Skeletal muscle satellite cell (primary cell): ENCODE measurements around the gene SCARB1.

Experiments
- H3K27me3 ChIP-seq: 2 replicates; pipeline ENCODE4 v1.7.0; 2013; ENCODE audit warnings: low read length; ENCODE audit not compliant: control insufficient read depth, insufficient read depth
- H3K36me3 ChIP-seq: 2 replicates; pipeline ENCODE4 v1.7.0; 2013; ENCODE audit warnings: mild to moderate bottlenecking, control low read depth, low read length; ENCODE audit not compliant: insufficient read depth
- H3K4me1 ChIP-seq: 2 replicates; pipeline ENCODE4 v1.7.0; 2013; ENCODE audit warnings: low read length; ENCODE audit not compliant: control insufficient read depth, insufficient read depth
- H3K4me2 ChIP-seq: 2 replicates; pipeline ENCODE4 v1.7.0; 2013; ENCODE audit warnings: mild to moderate bottlenecking, low read length
- H3K4me3 ChIP-seq: 2 replicates; pipeline ENCODE4 v1.7.0; 2013; ENCODE audit warnings: low read length
- H3K9ac ChIP-seq: 2 replicates; pipeline ENCODE4 v1.7.0; 2013; ENCODE audit warnings: mild to moderate bottlenecking, low read depth, low read length, moderate library complexity
- H3K9me3 ChIP-seq: replicated peaks from 2 replicates; pipeline ENCODE4 v1.7.0; 2013; ENCODE audit warnings: mild to moderate bottlenecking, control low read depth, low read length

SCARB1 gene

DNA sequence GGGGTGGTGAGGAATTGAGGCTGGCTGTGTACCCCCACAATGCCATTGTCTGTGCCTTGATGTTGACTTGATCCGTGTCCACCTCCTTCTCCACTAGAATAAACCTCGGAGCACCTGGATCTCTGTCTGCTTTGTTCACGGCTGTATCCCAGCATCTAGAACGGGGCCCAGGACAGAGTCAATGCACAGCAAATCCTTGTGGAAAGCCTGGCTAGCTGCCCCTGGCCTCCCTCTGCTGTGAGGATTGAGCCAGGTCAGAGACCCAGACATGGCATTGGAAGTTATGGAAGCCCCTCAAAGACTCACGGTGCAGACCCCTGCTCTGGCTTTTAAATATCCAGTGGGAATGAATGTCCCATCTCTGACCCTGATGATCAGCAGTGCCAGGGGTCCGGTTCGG, 109.2 kb downstream of the SCARB1 start:
- H3K4me1 ChIP-seq, result peaks cover 31% of the 10 kb centered on the region
- peaks cover 24% of the 10 kb centered on the region for H3K27me3 ChIP-seq

DNA sequence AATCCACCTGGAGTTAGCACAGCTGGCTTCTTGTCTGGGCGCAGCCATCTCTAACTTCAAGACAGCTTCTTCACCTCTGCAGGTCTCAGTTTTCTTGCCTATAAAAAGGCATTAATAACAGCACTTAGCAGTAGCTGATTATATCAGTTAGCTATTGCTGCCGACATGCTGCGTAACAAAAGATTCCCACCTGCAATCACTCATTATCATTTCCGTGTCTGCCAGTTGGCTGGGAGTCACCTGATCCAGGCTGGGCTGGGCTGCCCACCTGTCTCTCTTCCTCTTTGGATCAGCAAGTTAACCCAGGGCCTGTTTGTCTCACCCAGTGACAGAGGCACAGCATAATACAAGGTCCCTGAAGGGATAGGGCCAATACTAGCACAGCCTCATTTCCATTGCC, 109.7 kb downstream of the SCARB1 start:
- no peak overlapping the region for H3K4me2 ChIP-seq
- no peak overlapping the region for H3K4me3 ChIP-seq
- H3K36me3 ChIP-seq, result no peaks in the 10 kb centered on the region
- H3K9me3 ChIP-seq, result no peaks in the 10 kb centered on the region
- peaks cover 19% of the 10 kb centered on the region for H3K27me3 ChIP-seq
- peaks cover 31% of the 10 kb centered on the region for H3K4me1 ChIP-seq
- no peak overlapping the region for H3K9ac ChIP-seq

More for the DNA sequence above, 109.2 kb downstream of the SCARB1 start:
- peak overlapping the region; percentile 39 for H3K9ac ChIP-seq
- no peaks in the 10 kb centered on the region for H3K36me3 ChIP-seq
- no peaks in the 10 kb centered on the region for H3K9me3 ChIP-seq
- no peak overlapping the region for H3K4me2 ChIP-seq
- no peak overlapping the region for H3K4me3 ChIP-seq

GRCh38 chr12:124753228-124753591, 110.5 kb downstream of the SCARB1 start:
- Histone ChIP-seq H3K36me3 (no peaks in the 10 kb centered on the region), H3K9me3 (no peaks in the 10 kb centered on the region), H3K9ac (no peak overlapping the region), H3K4me3 (no peak overlapping the region), H3K4me1 (peaks cover 31% of the 10 kb centered on the region), H3K4me2 (no peak overlapping the region), H3K27me3 (peaks cover 11% of the 10 kb centered on the region)

GRCh38 chr12:124752437-124753227, 111.0 kb downstream of the SCARB1 start:
- H3K4me3 ChIP-seq, result no peak overlapping the region
- H3K9me3 ChIP-seq, result no peaks in the 10 kb centered on the region
- H3K27me3 ChIP-seq, result peaks cover 6% of the 10 kb centered on the region
- no peaks in the 10 kb centered on the region for H3K36me3 ChIP-seq
- peaks cover 34% of the 10 kb centered on the region for H3K4me1 ChIP-seq
- no peak overlapping the region for H3K9ac ChIP-seq
- peak overlapping the region; percentile 4 for H3K4me2 ChIP-seq

- Histone ChIP-seq H3K36me3 (no peaks in the 10 kb centered on the region), H3K4me1 (peaks cover 40% of the 10 kb centered on the region), H3K4me3 (no peak overlapping the region), H3K9me3 (no peaks in the 10 kb centered on the region), H3K27me3 (no peaks in the 10 kb centered on the region), H3K4me2 (peak overlapping the region; percentile 4), H3K9ac (no peak overlapping the region)
Observed at GRCh38 chr12:124751654-124752355, 111.9 kb downstream of the SCARB1 start.

GRCh38 chr12:124750787-124751471, 112.7 kb downstream of the SCARB1 start:
- peaks cover 46% of the 10 kb centered on the region for H3K4me1 ChIP-seq
- H3K9ac ChIP-seq, result no peak overlapping the region
- H3K4me2 ChIP-seq, result no peak overlapping the region
- H3K4me3 ChIP-seq, result no peak overlapping the region
- no peaks in the 10 kb centered on the region for H3K27me3 ChIP-seq
- no peaks in the 10 kb centered on the region for H3K9me3 ChIP-seq
- H3K36me3 ChIP-seq, result no peaks in the 10 kb centered on the region

GRCh38 chr12:124750149-124750656, 113.5 kb downstream of the SCARB1 start:
- Histone ChIP-seq H3K36me3 (no peaks in the 10 kb centered on the region), H3K27me3 (no peaks in the 10 kb centered on the region), H3K9me3 (no peaks in the 10 kb centered on the region), H3K4me3 (no peak overlapping the region), H3K9ac (no peak overlapping the region), H3K4me1 (peaks cover 45% of the 10 kb centered on the region), H3K4me2 (no peak overlapping the region)

GRCh38 chr12:124749725-124750124, 113.9 kb downstream of the SCARB1 start:
- Histone ChIP-seq H3K4me3 (no peak overlapping the region), H3K4me2 (no peak overlapping the region), H3K9ac (no peak overlapping the region), H3K27me3 (no peaks in the 10 kb centered on the region), H3K36me3 (no peaks in the 10 kb centered on the region), H3K4me1 (peaks cover 40% of the 10 kb centered on the region), H3K9me3 (no peaks in the 10 kb centered on the region)

DNA sequence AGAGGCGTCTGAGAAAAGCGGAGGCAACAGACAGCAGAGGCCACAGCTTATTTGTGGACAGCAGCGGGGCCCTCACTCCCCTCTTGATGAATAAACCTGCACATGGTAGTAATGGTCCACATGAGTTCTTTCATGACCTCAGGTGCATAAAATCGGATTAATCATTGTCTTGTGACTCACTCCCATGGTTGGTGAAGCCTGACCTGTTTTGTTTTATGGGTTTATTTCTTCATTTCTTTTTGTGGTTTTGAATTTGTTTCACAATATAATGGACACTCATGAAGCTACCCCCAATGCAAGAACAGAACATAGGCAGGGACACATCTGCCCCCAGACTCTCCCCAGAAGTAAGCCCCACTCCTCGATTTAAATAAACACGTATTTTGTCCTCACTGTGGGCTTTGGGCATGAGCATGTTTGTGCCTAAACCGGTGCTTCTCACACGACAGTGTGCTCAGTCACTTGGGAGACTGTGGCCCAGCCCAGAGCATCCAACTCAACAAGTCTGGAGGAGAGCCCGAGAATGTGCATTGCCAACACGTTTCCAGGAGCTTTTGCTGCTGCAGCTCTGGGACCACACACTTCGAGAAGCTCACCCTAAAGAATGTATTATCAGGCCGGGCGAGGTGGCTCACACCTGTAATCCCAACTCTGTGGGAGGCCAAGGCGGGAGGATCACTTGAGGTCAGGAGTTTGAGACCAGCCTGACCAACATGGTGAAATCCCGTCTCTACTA, 116.1 kb downstream of the SCARB1 start:
- H3K27me3 ChIP-seq, result no peaks in the 10 kb centered on the region
- H3K9ac ChIP-seq, result no peak overlapping the region
- H3K4me3 ChIP-seq, result no peak overlapping the region
- no peaks in the 10 kb centered on the region for H3K36me3 ChIP-seq
- H3K4me2 ChIP-seq, result peak overlapping the region; percentile 41
- H3K9me3 ChIP-seq, result no peaks in the 10 kb centered on the region
- H3K4me1 ChIP-seq, result peaks cover 31% of the 10 kb centered on the region

- H3K36me3 ChIP-seq, result no peaks in the 10 kb centered on the region
- no peaks in the 10 kb centered on the region for H3K9me3 ChIP-seq
- peak overlapping the region; percentile 28 for H3K4me3 ChIP-seq
- no peak overlapping the region for H3K4me2 ChIP-seq
- H3K9ac ChIP-seq, result no peak overlapping the region
- no peaks in the 10 kb centered on the region for H3K27me3 ChIP-seq
- H3K4me1 ChIP-seq, result peaks cover 24% of the 10 kb centered on the region
Observed at GRCh38 chr12:124746649-124747425, 116.8 kb downstream of the SCARB1 start.
